NCI-H774 (cell line): ENCODE data around the gene RPS26.
"Not testable (repeated sequence)": the region's sequence is repeated elsewhere in the genome, so short reads cannot be mapped to it uniquely, and the experiment has no call there.

ENCODE experiments used
- DNase-seq: peaks from one replicate; lab custom pipeline; 2025; lab: John Stamatoyannopoulos, UW

Gene RPS26

GRCh38 chr12:56021889-56022497, 19.7 kb upstream of the RPS26 start:
- DNase-seq, result no peak

GRCh38 chr12:56028511-56029165, 13.1 kb upstream of the RPS26 start:
- no peak for DNase-seq

- DNase-seq, result no peak
These were observed 12.6 kb upstream of the RPS26 start for GRCh38 chr12:56029166-56029519.

GRCh38 chr12:56029666-56030293, 11.9 kb upstream of the RPS26 start:
- no peak for DNase-seq

- DNase-seq, result no peak
These were observed 9.7 kb upstream of the RPS26 start for GRCh38 chr12:56031987-56032386.

- no peak for DNase-seq
These were observed 7.0 kb upstream of the RPS26 start for GRCh38 chr12:56034586-56035332.

GRCh38 chr12:56037161-56037560, 4.6 kb upstream of the RPS26 start:
- no peak for DNase-seq

- no peak for DNase-seq
These were observed 3.6 kb upstream of the RPS26 start for GRCh38 chr12:56038022-56038655.

- no peak for DNase-seq
These were observed 1.6 kb upstream of the RPS26 start for GRCh38 chr12:56040151-56040550.

- no peak for DNase-seq
These were observed 661 bp upstream of the RPS26 start for GRCh38 chr12:56040963-56041551.

- not testable (repeated sequence) for DNase-seq
These were observed 704 bp downstream of the RPS26 start for GRCh38 chr12:56042430-56042813.

- no peak for DNase-seq
These were observed 1.1 kb downstream of the RPS26 start for GRCh38 chr12:56042843-56043242.

GRCh38 chr12:56046027-56046780, 4.5 kb downstream of the RPS26 start:
- no peak for DNase-seq

GRCh38 chr12:56053407-56053893, 11.7 kb downstream of the RPS26 start:
- DNase-seq, result no peak

- not testable (repeated sequence) for DNase-seq
These were observed 18.2 kb downstream of the RPS26 start for GRCh38 chr12:56059964-56060363.

GRCh38 chr12:56061982-56062381, 20.3 kb downstream of the RPS26 start:
- no peak for DNase-seq

GRCh38 chr12:56062996-56063395, 21.3 kb downstream of the RPS26 start:
- DNase-seq, result no peak

GRCh38 chr12:56071648-56072047, 29.9 kb downstream of the RPS26 start:
- no peak for DNase-seq

GRCh38 chr12:56074396-56074795, 32.7 kb downstream of the RPS26 start:
- no peak for DNase-seq

GRCh38 chr12:56077966-56078365, 36.2 kb downstream of the RPS26 start:
- DNase-seq, result not testable (repeated sequence)

- no peak for DNase-seq
These were observed 36.7 kb downstream of the RPS26 start for GRCh38 chr12:56078427-56078826.
